Muscle of arm (tissue), 12 donors: ENCODE results near the gene TMBIM4. TPM values are rescaled to one million over a fixed set of nuclear protein-coding genes. Genes with fewer than 3 reads are reported as not detected.
A peak's percentile ranks its signal among the peaks of the same experiment; 100 is the strongest.

Experiments used
- DNase-seq: peaks from one replicate; pipeline ENCODE4 v3.0.0-alpha.2; 2013
- polyA plus RNA-seq, 12 donors: library from polyadenylated mRNA; unstranded; fragments of 120-200 nt; gene quantifications; one replicate each; pipeline ENCODE4 v1.2.1, GENCODE V29; 2013; ENCODE audit not compliant: insufficient read length in 12 of 12

TMBIM4 gene
- polyA plus RNA-seq, 12 donors = 49.2 to 146 (median 87.4) TPM

GRCh38 chr12:66144791-66145754 lies 24.7 kb downstream of the TMBIM4 start:
- DNase-seq = peak; percentile 39

- DNase-seq = no peak
Observed at GRCh38 chr12:66143868-66144267, 25.9 kb downstream of the TMBIM4 start.

DNA sequence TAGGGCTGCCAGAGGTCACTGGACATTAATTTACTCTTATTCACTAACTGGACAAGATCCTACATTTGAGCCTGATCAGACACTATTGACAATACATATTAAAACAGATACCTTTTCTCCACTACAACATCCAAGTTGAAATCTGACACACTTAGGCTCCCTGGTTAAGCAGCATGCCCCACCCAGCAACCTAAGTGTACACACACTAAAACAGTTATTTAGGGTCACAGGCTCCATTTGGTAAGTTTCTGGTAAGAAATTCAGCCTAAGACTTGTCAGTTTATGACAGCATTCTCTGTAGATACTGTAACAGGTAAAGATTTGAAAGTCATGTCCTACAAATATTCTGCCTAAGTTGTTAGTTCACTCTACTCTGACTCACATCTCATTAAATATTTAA lies 27.0 kb downstream of the TMBIM4 start:
- no peak for DNase-seq

GRCh38 chr12:66141299-66141698 lies 28.5 kb downstream of the TMBIM4 start:
- no peak for DNase-seq

DNA sequence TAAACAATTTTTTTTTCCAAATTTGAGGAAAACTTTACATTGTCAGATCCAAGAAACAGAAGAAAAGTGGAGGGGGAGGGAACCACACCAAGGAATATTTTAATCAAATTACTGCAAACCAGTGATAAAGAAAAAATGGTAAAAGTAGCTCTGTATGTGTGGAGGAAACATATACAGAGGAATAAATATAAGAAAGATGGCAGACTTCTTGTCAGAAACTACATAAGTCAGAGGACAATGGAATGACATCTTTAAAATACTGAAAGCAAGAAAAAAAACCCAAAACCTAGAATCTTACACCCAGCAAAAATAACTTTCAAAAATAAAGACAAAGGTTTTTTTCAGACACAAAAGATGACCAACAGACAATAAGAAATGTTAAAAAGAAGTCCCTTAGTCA lies 29.1 kb downstream of the TMBIM4 start:
- DNase-seq = no peak

- DNase-seq = no peak
Observed at GRCh38 chr12:66139328-66139727, 30.5 kb downstream of the TMBIM4 start.

GRCh38 chr12:66137937-66138336 lies 31.9 kb downstream of the TMBIM4 start:
- DNase-seq = no peak

DNA sequence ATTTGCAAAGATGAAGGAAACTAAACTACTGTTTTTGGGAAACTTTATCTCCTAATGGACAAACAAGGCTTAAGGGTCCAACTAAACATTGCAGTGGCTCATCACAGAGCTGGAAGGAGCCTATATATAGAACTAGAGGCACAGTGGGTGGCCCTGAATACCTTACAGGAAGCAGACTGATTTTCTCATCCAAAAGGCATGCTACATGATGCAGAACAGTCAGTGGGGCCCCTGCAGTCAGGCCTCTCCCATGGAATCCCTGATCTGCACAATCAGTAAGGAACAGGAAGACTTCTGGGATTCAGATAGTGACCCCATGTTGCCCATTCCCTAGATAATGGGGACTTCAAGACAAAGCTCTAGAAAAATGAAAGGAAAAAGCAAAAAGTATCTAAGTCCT lies 37.4 kb downstream of the TMBIM4 start:
- no peak for DNase-seq

DNA sequence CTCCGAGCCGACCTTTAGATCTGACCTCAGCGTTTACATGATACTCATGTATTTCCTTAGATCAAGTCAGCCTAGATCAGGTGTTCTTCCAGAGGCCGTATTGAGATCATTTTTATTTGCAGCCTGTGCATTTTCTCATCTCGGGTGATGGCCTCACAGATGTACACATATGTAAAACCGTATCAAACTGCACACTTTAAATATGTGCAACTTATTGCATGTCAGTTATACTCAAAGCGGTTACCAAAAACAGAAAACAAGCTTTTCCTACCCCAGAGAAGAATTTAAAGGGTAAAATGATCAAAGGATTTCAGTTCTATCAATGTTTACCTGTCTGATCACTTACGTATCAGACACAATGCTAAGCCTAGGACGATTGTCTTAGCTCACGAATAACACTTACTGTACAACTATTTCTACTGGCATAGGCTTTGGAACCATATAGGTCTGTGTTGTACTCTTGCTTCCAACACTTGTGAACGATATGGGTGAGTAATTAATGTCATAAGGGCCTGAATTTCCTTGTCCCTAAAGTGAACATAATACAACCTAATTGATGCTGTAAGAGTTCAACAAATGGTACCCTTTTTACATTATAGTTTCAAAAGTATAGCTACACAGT lies 38.6 kb downstream of the TMBIM4 start:
- no peak for DNase-seq

DNA sequence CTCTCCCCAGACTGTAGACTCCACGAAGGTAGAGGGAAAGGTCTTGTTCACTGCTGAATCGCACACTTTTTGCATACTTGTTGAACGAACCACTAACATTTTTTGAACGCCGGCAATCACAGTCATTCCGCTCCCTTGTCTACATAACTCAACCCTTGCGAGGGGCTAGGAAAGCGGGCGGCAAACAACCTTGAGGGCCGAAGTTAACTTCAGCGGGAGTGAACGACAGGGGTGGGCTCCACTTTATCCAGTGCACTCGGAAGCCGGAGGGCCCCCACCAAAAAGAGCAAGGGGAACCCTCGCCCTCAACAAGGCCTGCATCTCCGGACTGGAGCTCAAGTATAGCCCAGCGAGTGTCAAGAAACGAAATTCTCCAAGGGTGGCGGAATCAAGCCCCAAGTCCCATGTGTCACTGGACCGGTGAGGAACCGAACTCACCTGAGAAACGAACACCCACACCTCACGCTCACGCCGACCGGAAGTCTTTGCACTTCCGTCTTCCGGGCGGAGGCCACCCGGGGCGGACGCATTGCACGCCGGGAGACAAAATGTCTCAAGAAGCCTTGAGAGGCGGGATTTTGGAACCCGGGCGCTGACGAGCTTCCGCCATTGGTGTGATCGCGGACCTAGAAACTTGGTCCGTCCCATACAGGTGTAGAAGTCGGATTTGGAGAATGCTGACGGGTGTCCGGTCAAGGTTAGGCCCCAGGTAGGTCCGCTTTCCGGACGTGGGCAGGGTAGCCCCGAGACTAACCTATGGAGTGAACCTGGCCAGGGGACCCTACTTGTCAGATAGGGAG lies 39.3 kb downstream of the TMBIM4 start, which contains the start of gene LLPH:
LLPH (minus strand) TSS at position 484 of the 800 bp plus-strand sequence. CDS start 1,644 bp downstream, outside the sequence.
- peak; percentile 90 for DNase-seq

DNA sequence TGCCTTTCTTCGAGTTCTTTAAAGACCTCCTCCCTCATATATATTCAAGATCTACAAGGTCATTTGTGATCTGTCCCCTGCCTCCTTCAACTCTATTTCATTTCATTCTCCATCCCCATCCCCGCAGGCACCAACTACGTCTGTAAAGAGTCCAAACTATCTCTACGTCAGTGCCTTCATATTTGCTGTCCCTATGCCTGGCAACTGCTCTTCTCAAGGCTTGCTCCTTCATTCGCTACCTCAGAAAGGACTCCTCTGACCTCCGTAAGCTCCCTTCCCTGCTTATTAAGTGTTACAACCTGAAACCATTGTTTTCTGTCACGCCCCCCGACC lies 39.9 kb downstream of the TMBIM4 start:
- DNase-seq = no peak

- DNase-seq = no peak
Observed at GRCh38 chr12:66127650-66128049, 42.1 kb downstream of the TMBIM4 start.

- DNase-seq = no peak
Observed at GRCh38 chr12:66120477-66120876, 49.3 kb downstream of the TMBIM4 start.

- DNase-seq = no peak
Observed at GRCh38 chr12:66119870-66120241, 49.9 kb downstream of the TMBIM4 start.

- DNase-seq = no peak
Observed at GRCh38 chr12:66119229-66119869, 50.4 kb downstream of the TMBIM4 start.

DNA sequence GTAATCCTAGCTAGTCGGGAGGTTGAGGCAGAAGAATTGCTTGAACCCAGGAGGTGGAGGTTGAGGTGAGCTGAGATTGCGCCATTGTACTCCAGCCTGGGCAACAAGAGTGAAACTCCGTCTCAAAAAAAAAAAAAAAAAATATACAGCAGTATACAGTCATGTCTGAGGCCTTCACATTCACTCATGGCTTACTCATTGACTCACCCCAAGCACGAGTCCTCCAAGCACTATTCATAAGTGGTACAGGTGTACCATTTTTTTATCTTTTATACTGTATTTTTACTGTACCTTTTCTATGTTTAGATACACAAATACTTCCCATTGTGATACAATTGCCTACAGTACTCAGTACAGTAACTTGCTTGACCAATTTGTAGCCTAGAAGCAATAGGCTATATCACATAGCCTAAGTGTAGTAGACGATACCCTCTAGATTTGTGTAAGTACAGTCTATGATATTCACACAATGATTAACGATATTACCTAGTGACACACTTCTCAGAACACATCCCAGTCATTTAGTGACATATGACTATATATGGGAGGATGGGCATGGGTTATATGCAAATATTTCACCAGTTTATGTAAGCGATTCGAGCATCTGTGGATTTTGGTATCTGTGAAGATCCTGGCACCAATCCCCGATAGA lies 51.4 kb downstream of the TMBIM4 start:
- DNase-seq = no peak

- no peak for DNase-seq
Observed at GRCh38 chr12:66117242-66117641, 52.6 kb downstream of the TMBIM4 start.

- DNase-seq = no peak
Observed at GRCh38 chr12:66115071-66115600, 54.7 kb downstream of the TMBIM4 start.

DNA sequence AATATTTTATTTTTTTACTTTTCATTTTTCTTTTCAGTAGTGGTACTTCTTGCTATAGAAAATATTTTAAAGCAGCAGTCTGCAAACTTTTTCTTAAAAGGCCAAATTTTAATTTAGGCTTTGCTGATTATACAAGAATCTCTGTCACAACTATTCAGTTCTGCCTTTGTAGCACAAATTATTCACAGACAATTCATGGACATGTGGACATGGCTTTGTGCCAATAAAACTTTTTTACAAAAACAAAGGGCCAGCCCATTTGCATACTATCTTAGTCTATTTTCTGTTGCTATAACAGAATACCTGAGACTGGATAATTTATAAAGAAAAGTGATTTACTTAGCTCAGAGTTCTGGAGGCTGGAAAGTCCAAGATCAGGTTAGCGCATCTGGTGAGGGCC lies 56.3 kb downstream of the TMBIM4 start:
- no peak for DNase-seq

DNA sequence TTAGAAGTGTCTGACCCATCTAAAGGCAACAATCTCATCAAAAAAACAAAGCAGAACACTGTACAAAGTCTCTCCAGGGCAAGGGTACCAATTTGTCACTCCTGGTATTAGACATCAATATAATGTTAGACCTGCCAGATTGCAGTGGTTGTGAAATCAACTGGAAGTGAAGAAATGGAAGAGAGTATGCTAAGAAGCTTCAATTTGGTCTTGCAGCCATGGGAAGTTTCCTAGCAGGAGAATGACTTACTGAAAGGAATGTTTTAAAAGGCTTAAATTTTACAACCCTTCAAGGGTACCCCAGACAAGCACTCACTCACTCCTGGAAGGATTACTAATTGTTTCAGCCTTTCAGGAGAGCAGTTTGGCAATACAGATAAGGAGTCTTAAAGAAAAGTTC lies 58.2 kb downstream of the TMBIM4 start:
- no peak for DNase-seq

DNA sequence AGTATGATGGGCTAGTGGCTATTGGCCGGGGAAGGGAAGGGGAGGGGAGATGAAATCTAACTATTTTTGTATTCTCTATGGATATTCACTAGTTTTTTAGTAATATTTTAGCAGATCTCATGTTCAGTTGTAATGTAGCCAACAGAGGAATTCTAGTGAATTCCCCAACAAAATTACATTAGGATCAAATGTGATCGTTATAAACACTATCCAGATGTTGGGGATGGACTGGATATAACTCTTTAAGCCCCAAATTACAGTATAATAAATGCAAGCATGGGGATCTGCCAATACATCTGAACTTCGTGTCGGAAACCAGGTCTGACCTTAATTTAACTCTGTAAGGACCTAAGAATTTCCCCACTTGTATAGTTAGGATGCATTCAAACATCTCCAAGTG lies 60.7 kb downstream of the TMBIM4 start:
- no peak for DNase-seq
